Prostate gland (tissue), 2 donors: Measurements from ENCODE around the gene NUBP1. TPM values are rescaled to one million over a fixed set of nuclear protein-coding genes. Genes with fewer than 3 reads are reported as not detected.
A peak's percentile ranks its signal among the peaks of the same experiment; 100 is the strongest.

ENCODE experiments used
- DNase-seq: peaks from one replicate; pipeline ENCODE4 v3.0.0-alpha.2; 2019; ENCODE audit warnings: low spot score
- H3K27ac ChIP-seq, 2 donors: fragments of 200-600 bp; sonication (generic); 2 replicates each; pipeline ENCODE4 v1.5.1; 2017 to 2019
- H3K27me3 ChIP-seq: fragments of 200-600 bp; sonication (generic); replicated peaks from 2 replicates; pipeline ENCODE4 v1.5.1; 2019; ENCODE audit not compliant: insufficient read depth
- H3K36me3 ChIP-seq, 2 donors: fragments of 200-600 bp; sonication (generic); 1 replicate in 1 of 2; 2 replicates in 1 of 2; pipeline versions ENCODE4 v1.5.1 to v1.8.1; 2017 to 2019
- H3K4me1 ChIP-seq: fragments of 200-600 bp; sonication (generic); replicated peaks from 2 replicates; pipeline ENCODE4 v1.5.1; 2019
- H3K4me3 ChIP-seq, 2 donors: fragments of 200-600 bp; sonication (generic); 2 replicates each; pipeline ENCODE4 v1.5.1; 2017 to 2019
- H3K9me3 ChIP-seq: fragments of 200-600 bp; sonication (generic); 2 replicates; pipeline ENCODE4 v1.5.1; 2017
- POLR2A ChIP-seq: fragments of 450-650 bp; IDR thresholded peaks from one replicate; pipeline ENCODE4 v1.6.1; 2016; ENCODE audit warnings: antibody characterized with exemption, mild to moderate bottlenecking
- POLR2AphosphoS5 ChIP-seq: sonication (generic); formaldehyde crosslinking; IDR thresholded peaks from one replicate; pipeline ENCODE4 v1.6.1; 2017; ENCODE audit warnings: antibody characterized with exemption
- WGBS: methylation state at CpG from one replicate; pipeline ENCODE4 v1.1.5; 2018; 5-methylcytosine and 5-hydroxymethylcytosine counted together
- intact Hi-C: fragments of 100-400 bp; cut with DNase I; formaldehyde crosslinking; loops from one replicate; pipeline ENCODE4 v1.14.2; 2022
- total RNA-seq, 2 donors: library from RNA; depleted of rRNA; stranded (reverse); fragments of >200 nt; gene quantifications; one replicate each; pipeline ENCODE4 v1.1.0, GENCODE V29; 2016
- TF ChIP-seq, protein P1 (sequence below), 4 experiments: fragments of 200-600 bp in 2 of 4; fragments of 450-650 bp in 2 of 4; sonication (generic) in 2 of 4; IDR thresholded peaks; 1 replicate in 3 of 4; 2 replicates in 1 of 4; pipeline ENCODE4 v1.5.1; 2016 to 2019; ENCODE audit warnings: antibody characterized with exemption in 4 of 4, mild to moderate bottlenecking in 2 of 4, moderate library complexity in 2 of 4

The NUBP1 gene
- total RNA-seq, result 10 to 100 TPM; 31.6 to 36.0 TPM

DNA sequence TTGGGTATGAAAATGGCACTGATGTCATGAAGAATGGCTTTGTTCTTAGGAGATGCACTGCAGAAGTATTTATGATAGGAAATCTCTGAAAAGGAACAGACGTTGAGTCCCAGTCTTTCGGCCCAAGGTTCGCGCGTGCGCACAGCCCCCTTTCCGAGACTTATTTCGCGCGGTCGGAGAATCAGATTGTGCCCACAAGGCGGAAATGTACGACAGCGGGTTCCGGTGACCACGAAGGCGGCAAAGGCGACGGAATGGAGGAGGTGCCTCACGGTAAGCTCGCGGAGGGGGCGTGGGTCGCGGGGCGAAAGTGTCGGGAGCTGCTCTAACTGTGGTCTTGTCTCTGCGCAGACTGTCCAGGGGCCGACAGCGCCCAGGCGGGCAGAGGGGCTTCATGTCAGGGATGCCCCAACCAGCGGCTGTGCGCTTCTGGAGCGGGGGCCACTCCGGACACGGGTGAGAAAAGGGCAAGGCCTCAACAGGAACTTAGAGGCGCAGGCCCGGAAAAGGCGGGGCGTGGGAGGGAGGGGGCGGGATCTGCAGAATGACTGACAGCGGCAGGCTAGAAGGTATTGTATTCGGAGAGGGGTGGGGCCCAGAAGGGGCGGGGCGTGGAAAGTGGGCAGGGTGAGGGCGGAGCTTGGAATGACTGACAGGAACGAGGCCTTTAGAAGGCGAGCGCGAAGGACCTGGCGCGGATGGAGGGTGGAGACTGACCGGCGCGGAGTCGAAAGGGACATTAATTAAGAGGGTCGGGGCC lies at the start of gene NUBP1:
NUBP1 (plus strand) TSS at position 233 of the 760 bp plus-strand sequence; CDS start at position 255, 22 bp downstream.
- Histone ChIP-seq H3K36me3 (no peaks in the 10 kb centered on the region), H3K4me1 (no peaks in the 10 kb centered on the region), H3K27ac (peak within 1 kb of the TSS; percentile 93), H3K4me3 (peak within 1 kb of the TSS; percentile 42 to 54), H3K27me3 (no peaks in the 10 kb centered on the region), H3K9me3 (no peaks in the 10 kb centered on the region)
- DNase-seq, result peak; percentile 99
- intact Hi-C loops, result loop anchor here (5.0 to 10.0 kb wide), 4 partner anchors 84 to 1171 kb away; partner anchors contain the start of gene GSPT1
- WGBS, result under 1% methylated on average over 57 of the region's 57 CpGs
- TF ChIP-seq POLR2AphosphoS5, result peak; percentile 94
- TF ChIP-seq POLR2A, result peak; percentile 90
- TF ChIP-seq, protein P1, sequence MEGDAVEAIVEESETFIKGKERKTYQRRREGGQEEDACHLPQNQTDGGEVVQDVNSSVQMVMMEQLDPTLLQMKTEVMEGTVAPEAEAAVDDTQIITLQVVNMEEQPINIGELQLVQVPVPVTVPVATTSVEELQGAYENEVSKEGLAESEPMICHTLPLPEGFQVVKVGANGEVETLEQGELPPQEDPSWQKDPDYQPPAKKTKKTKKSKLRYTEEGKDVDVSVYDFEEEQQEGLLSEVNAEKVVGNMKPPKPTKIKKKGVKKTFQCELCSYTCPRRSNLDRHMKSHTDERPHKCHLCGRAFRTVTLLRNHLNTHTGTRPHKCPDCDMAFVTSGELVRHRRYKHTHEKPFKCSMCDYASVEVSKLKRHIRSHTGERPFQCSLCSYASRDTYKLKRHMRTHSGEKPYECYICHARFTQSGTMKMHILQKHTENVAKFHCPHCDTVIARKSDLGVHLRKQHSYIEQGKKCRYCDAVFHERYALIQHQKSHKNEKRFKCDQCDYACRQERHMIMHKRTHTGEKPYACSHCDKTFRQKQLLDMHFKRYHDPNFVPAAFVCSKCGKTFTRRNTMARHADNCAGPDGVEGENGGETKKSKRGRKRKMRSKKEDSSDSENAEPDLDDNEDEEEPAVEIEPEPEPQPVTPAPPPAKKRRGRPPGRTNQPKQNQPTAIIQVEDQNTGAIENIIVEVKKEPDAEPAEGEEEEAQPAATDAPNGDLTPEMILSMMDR (IDR thresholded peaks at IDR 0.05), result peak in 2 of 4 experiments; percentile 8 to 33

DNA sequence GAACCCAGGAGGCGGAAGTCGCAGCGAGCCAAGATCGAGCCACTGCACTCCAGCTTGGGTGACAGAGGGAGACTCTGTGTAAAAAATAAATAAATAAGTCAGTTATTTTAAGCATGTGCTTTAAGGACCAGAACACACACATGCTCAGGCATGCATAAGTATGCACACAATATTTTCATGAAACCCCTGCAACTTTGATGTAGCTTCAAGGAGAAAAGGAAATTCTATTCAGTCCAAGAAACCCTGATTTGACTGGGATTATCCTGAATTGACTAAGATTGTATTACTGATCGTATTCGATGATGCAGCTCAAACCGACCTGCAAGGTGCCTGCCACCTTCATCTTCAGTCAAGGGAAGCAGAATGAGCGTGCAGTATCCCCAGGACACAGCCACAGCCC lies 49.8 kb upstream of the NUBP1 start:
- Histone ChIP-seq H3K27me3 (no peaks in the 10 kb centered on the region), H3K4me3 (no peak overlapping the region), H3K36me3 (no peaks in the 10 kb centered on the region), H3K9me3 (no peaks in the 10 kb centered on the region), H3K27ac (no peak overlapping the region), H3K4me1 (no peaks in the 10 kb centered on the region)
- no peak for DNase-seq
- TF ChIP-seq POLR2AphosphoS5, result no peak
- no peak for TF ChIP-seq POLR2A
- TF ChIP-seq, protein P1 (IDR thresholded peaks at IDR 0.05), result no peak
- WGBS, result 84% methylated on average over 8 of the region's 8 CpGs
- intact Hi-C loops, result no loop called here

DNA sequence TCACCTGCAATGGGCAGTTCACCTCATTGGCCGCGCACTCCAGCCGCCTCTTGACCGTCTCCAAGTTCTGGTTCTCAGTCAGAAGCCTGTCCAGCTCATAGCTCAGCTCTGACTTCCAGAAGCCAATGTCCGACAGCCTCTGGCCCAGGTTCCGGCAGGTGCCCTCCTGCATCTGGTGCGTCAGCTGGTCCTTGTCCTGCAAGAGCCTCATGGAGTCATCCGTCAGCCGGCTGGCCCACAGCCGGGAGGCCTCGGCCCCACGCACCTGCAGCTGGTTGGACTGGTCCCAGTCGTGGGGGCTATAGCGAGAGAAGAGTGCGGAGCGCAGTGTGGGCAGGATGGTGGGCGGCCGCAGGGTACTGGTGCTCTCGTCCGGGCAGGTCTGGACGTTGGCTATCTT lies 49.3 kb upstream of the NUBP1 start:
- no peaks in the 10 kb centered on the region for H3K4me1 ChIP-seq
- H3K27me3 ChIP-seq, result no peaks in the 10 kb centered on the region
- DNase-seq, result no peak
- no peaks in the 10 kb centered on the region for H3K9me3 ChIP-seq
- 94% methylated on average over 21 of the region's 21 CpGs for WGBS
- TF ChIP-seq, protein P1 (IDR thresholded peaks at IDR 0.05), result no peak
- no peak for TF ChIP-seq POLR2A
- no peak for TF ChIP-seq POLR2AphosphoS5
- H3K27ac ChIP-seq, result no peak overlapping the region
- H3K4me3 ChIP-seq, result no peak overlapping the region
- no peaks in the 10 kb centered on the region for H3K36me3 ChIP-seq
- intact Hi-C loops, result no loop called here

DNA sequence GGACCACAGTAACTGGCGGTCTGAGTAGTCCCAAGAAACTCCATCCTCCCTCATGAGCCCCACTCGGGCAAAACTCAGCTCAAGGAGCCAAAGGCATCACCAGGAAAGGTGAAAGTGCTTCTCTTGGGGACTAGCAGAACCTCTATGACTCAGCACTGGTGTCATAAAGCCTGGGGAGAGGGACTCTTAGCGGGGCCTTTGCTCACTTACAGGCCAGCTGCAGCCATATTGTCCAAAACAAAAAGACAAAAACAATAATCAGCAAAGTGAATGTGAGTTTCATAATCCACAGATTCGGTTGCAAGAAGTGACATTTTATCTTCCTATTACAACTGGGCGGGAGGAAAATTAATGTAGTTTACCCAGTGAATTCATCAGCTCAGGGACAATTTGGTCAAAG lies 48.8 kb upstream of the NUBP1 start, which contains the start of gene TEKT5:
TEKT5 (minus strand) TSS at position 101 of the 400 bp plus-strand sequence; CDS start at position 44, 57 bp downstream.
- no peaks in the 10 kb centered on the region for H3K4me1 ChIP-seq
- intact Hi-C loops, result no loop called here
- H3K27me3 ChIP-seq, result no peaks in the 10 kb centered on the region
- no peaks in the 10 kb centered on the region for H3K36me3 ChIP-seq
- H3K9me3 ChIP-seq, result no peaks in the 10 kb centered on the region
- no peak for DNase-seq
- H3K27ac ChIP-seq, result no peak within 1 kb of the TSS
- TF ChIP-seq POLR2A (no peak), POLR2AphosphoS5 (no peak)
- TF ChIP-seq, protein P1 (IDR thresholded peaks at IDR 0.05), result no peak
- 80% methylated on average over 5 of the region's 5 CpGs for WGBS
- no peak within 1 kb of the TSS for H3K4me3 ChIP-seq

DNA sequence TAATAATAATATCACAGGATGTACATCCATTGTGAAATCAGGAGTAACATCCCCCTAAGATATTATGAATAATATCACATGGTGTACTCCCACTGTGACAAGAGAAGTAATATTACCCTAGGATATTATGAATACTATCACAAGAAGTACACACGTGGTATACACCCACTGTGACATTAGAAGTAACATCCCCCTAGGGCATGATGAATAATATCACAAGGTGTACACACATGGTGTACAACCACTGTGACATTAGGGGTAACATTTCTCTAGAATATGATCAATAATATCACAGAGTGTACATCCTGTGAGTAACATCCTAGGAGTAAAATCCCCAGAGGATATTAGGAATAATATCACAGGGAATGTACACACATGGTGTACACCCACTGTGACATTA lies 43.9 kb upstream of the NUBP1 start:
- intact Hi-C loops, result no loop called here
- H3K4me1 ChIP-seq, result no peaks in the 10 kb centered on the region
- H3K36me3 ChIP-seq, result no peaks in the 10 kb centered on the region
- WGBS, result 65% methylated on average over 1 of the region's 1 CpG
- H3K9me3 ChIP-seq, result no peaks in the 10 kb centered on the region
- H3K27ac ChIP-seq, result no peak overlapping the region
- no peak for DNase-seq
- no peaks in the 10 kb centered on the region for H3K27me3 ChIP-seq
- no peak for TF ChIP-seq POLR2A
- no peak for TF ChIP-seq POLR2AphosphoS5
- TF ChIP-seq, protein P1 (IDR thresholded peaks at IDR 0.05), result no peak
- no peak overlapping the region for H3K4me3 ChIP-seq
